Esophagus muscularis mucosa (tissue), 4 donors: Measurements from ENCODE around the gene CBLB. TPM values are rescaled to one million over a fixed set of nuclear protein-coding genes. Genes with fewer than 3 reads are reported as not detected.

Source experiments
- DNase-seq: peaks from one replicate; pipeline ENCODE4 v3.0.0-alpha.2; 2017; ENCODE audit errors: extremely low spot score
- H3K27ac ChIP-seq, 4 donors: fragments of 200-600 bp; sonication (generic); replicated peaks in 1 of 4; 1 replicate in 3 of 4; 2 replicates in 1 of 4; pipeline ENCODE4 v1.5.1; 2016 to 2019; ENCODE audit warnings: mild to moderate bottlenecking in 1 of 4
- H3K27me3 ChIP-seq, 4 donors: fragments of 200-600 bp; sonication (generic); one replicate each; pipeline versions ENCODE4 v1.5.1 to v1.6.0; 2016 to 2019
- H3K36me3 ChIP-seq, 4 donors: fragments of 200-600 bp; sonication (generic); one replicate each; pipeline ENCODE4 v1.5.1; 2016 to 2019
- H3K4me1 ChIP-seq, 4 donors: fragments of 200-600 bp; sonication (generic); one replicate each; pipeline ENCODE4 v1.5.1; 2016 to 2019
- H3K4me3 ChIP-seq, 4 donors: fragments of 200-600 bp; sonication (generic); 1 replicate in 2 of 4; 2 replicates in 2 of 4; pipeline ENCODE4 v1.5.1; 2016 to 2019; ENCODE audit warnings: mild to moderate bottlenecking in 4 of 4, moderate library complexity in 1 of 4
- H3K9me3 ChIP-seq, 4 donors: fragments of 200-600 bp; sonication (generic); 1 replicate in 3 of 4; 2 replicates in 1 of 4; pipeline ENCODE4 v1.5.1; 2016 to 2019
- EP300 ChIP-seq: sonication (generic); formaldehyde crosslinking; IDR thresholded peaks from one replicate; pipeline ENCODE4 v1.6.1; 2017; ENCODE audit warnings: antibody characterized with exemption
- POLR2A ChIP-seq: fragments of 450-650 bp; IDR thresholded peaks from one replicate; pipeline ENCODE4 v1.6.1; 2017; ENCODE audit warnings: antibody characterized with exemption, moderate library complexity, mild to moderate bottlenecking, low read depth
- POLR2AphosphoS5 ChIP-seq, 2 donors: sonication (generic); formaldehyde crosslinking; IDR thresholded peaks; one replicate each; pipeline ENCODE4 v1.6.1; 2017; ENCODE audit warnings: antibody characterized with exemption in 2 of 2
- WGBS: methylation state at CpG from one replicate; pipeline ENCODE4 v1.1.5; 2018; 5-methylcytosine and 5-hydroxymethylcytosine counted together
- intact Hi-C: fragments of 100-400 bp; cut with DNase I; formaldehyde crosslinking; loops from one replicate; pipeline ENCODE4 v1.15.1; 2023
- total RNA-seq, 4 donors: library from RNA; depleted of rRNA; stranded (reverse); fragments of >200 nt; gene quantifications; one replicate each; pipeline versions ENCODE4 v1.1.0 to v1.2.1, GENCODE V29; 2016
- TF ChIP-seq, protein P1 (sequence below), 3 experiments: fragments of 200-600 bp in 2 of 3; fragments of 450-650 bp in 1 of 3; sonication (generic) in 2 of 3; IDR thresholded peaks; one replicate each; pipeline ENCODE4 v1.5.1; 2017 to 2019; ENCODE audit warnings: antibody characterized with exemption in 3 of 3, mild to moderate bottlenecking in 2 of 3, moderate library complexity in 1 of 3

The CBLB gene
- total RNA-seq, 4 donors from 2014 or later: 20.7 to 35.7 (median 26.2) TPM

DNA sequence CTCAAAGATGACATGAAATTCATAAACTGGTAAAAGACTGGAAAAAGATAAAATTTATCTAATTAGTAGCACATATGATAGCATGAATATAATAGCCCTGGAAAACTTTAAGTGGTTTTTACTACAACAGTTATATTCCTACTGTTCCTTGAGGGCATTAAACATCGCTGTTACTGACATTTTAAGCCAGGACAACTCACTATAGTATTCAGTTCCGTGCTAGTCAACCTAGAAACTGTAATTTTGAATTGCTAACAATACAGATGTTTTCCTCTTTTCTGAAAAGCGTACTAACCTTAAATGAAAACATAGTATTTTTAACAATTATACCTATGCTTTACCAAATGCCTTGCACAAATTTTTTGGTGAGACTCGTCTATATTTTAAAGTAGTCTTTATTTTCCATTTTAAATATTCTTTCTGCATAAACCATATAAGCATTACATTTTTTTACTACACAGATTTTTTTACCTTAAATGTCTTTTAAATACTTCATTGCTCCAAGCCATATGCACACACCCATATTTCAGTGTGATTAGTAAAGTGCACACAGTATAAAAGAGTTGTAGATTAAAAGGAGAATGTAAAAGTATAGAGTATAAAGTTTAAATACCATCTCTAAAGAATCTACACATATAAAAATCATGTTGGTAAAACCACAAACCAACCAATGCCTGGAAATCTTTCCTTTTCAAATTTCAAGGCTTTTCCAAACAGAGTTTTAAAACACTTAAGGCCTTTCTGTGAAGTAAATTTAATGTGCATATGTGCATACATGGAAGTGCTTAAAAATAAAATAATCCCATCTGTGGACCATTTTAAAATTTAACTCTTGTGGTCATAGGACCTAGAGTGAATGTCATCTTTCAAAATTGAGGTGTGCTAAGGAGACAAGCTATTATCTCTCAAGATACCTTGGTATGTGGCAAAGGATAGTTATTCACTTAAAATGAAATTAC is 20.1 kb upstream of the CBLB start:
- Histone ChIP-seq H3K27me3 (no peaks in the 10 kb centered on the region), H3K27ac (no peak overlapping the region), H3K4me1 (peaks cover 0 to 5% (median 0%) of the 10 kb centered on the region in 4 donors), H3K36me3 (no peaks in the 10 kb centered on the region), H3K4me3 (no peak overlapping the region), H3K9me3 (no peaks in the 10 kb centered on the region)
- TF ChIP-seq POLR2A: no peak
- no peak for TF ChIP-seq POLR2AphosphoS5 (IDR thresholded peaks at IDR 0.05)
- intact Hi-C loops: no loop called here
- DNase-seq: no peak
- 95% methylated on average over 4 of the region's 4 CpGs for WGBS

DNA sequence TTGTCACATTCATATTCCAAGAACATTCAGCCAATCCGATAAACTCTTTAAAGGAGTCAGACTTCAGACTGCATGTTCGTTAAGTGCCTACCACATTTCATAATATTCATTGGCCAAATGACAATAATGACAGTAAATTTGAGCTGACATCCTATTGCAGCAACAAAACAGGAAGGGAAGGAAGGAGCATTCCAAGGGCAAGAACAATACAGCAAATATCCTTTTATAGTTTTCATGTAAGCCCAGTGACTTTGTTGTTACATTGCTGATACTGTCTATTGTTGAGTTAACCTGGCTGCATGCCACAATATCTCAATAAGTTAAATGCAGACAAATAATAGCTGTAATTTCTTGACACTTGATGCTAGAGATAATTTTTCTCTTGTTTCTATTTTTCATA is 16.4 kb upstream of the CBLB start:
- H3K36me3 ChIP-seq: no peaks in the 10 kb centered on the region
- intact Hi-C loops: no loop called here
- WGBS: 69% methylated on average over 2 of the region's 2 CpGs
- H3K27me3 ChIP-seq: no peaks in the 10 kb centered on the region
- TF ChIP-seq POLR2A (no peak), POLR2AphosphoS5 (IDR thresholded peaks at IDR 0.05) (no peak), EP300 (no peak)
- TF ChIP-seq, protein P1, sequence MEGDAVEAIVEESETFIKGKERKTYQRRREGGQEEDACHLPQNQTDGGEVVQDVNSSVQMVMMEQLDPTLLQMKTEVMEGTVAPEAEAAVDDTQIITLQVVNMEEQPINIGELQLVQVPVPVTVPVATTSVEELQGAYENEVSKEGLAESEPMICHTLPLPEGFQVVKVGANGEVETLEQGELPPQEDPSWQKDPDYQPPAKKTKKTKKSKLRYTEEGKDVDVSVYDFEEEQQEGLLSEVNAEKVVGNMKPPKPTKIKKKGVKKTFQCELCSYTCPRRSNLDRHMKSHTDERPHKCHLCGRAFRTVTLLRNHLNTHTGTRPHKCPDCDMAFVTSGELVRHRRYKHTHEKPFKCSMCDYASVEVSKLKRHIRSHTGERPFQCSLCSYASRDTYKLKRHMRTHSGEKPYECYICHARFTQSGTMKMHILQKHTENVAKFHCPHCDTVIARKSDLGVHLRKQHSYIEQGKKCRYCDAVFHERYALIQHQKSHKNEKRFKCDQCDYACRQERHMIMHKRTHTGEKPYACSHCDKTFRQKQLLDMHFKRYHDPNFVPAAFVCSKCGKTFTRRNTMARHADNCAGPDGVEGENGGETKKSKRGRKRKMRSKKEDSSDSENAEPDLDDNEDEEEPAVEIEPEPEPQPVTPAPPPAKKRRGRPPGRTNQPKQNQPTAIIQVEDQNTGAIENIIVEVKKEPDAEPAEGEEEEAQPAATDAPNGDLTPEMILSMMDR (IDR thresholded peaks at IDR 0.05): no peak
- no peak overlapping the region for H3K27ac ChIP-seq
- no peaks in the 10 kb centered on the region for H3K9me3 ChIP-seq
- no peak overlapping the region for H3K4me3 ChIP-seq
- peaks cover 0 to 11% (median 3%) of the 10 kb centered on the region in 4 donors for H3K4me1 ChIP-seq
- DNase-seq: no peak

DNA sequence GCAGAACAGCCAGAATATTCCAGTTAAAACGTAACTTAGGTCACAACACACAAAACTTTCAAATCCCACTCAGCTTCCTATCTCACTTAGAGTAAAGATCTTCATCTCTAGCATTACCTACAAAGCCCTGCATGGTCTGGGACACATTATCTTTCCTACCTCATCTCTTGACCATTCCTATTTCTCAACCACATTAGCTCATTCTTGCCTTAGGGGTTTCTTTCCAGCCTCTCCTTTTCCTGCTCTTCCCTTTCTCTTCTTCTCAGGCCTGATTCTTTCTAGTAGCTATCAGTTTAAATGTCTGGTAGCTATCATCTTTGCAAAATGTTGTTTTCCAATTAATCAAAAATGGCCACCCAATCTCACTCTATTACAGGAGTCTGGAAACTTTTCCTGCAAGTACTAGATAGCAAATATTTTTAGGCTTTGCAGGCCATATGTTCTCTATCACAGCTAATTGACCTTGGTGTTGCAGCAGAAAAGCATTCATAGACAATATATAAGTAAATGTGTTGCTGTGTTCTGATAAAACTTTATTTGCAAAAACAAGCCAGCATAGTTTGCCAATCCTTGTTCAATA is 15.1 kb upstream of the CBLB start:
- intact Hi-C loops: no loop called here
- no peaks in the 10 kb centered on the region for H3K27me3 ChIP-seq
- WGBS: 93% methylated on average over 1 of the region's 1 CpG
- DNase-seq: no peak
- H3K4me3 ChIP-seq: no peak overlapping the region
- H3K36me3 ChIP-seq: no peaks in the 10 kb centered on the region
- H3K4me1 ChIP-seq: peaks cover 0 to 11% (median 3%) of the 10 kb centered on the region in 4 donors
- no peak overlapping the region for H3K27ac ChIP-seq
- TF ChIP-seq, protein P1 (IDR thresholded peaks at IDR 0.05): no peak
- TF ChIP-seq POLR2AphosphoS5 (IDR thresholded peaks at IDR 0.05) (no peak), EP300 (no peak), POLR2A (no peak)
- H3K9me3 ChIP-seq: no peaks in the 10 kb centered on the region

DNA sequence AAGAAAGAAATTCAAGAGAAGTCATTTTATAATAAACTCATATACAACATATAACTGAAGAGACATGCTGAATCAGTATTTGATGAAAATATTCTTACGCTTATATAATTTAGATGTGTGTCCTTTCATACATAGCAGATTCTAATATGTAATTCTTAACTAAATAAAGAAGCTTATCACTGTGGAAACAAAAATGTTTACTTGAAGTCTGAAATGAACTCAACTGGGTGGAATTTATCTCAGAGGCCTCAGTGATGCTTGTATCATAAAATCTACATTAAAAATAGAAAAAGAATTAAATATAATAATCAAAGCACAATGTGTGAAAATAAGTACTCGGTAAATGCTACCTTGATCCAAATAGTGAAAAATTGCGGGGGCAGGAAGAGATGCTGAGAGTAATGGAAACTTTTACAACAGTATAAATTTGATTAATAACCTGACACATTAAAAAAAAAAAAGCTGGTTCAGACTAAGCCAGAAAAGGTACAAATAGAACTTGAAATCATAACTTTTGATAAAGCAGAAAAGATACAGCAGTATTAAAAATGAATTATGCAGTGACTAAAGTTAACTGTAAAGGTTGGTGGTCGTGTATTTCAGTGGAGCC is 12.0 kb upstream of the CBLB start:
- Histone ChIP-seq H3K4me3 (no peak overlapping the region), H3K27ac (no peak overlapping the region), H3K36me3 (no peaks in the 10 kb centered on the region), H3K27me3 (no peaks in the 10 kb centered on the region), H3K9me3 (no peaks in the 10 kb centered on the region), H3K4me1 (peaks cover 0 to 19% (median 14%) of the 10 kb centered on the region in 4 donors)
- no peak for DNase-seq
- intact Hi-C loops: no loop called here
- 48% methylated on average over 4 of the region's 4 CpGs for WGBS
- TF ChIP-seq, protein P1 (IDR thresholded peaks at IDR 0.05): no peak
- TF ChIP-seq POLR2AphosphoS5 (IDR thresholded peaks at IDR 0.05) (no peak), EP300 (no peak), POLR2A (no peak)

DNA sequence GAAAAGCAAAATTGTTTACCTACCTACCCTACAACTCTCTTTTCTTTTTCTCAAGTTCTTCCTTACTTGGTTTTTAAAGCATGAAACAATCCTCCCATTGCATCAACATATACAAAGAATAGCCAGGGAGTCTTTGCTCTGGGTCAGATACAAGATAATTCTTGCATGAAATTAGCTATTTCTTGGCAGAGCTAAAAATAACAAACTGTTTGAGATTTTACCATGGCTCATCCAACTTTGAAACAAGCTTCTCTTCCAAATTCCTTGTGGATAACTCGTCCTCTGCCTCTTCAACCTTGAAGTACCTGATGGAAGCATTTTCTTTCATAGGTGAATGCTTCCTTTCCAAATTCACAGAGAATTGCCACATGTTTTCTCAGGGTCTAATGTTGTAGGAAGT is 9.2 kb upstream of the CBLB start:
- H3K4me1 ChIP-seq: peaks cover 0 to 19% (median 11%) of the 10 kb centered on the region in 4 donors
- H3K36me3 ChIP-seq: no peaks in the 10 kb centered on the region
- 14% methylated on average over 1 of the region's 1 CpG for WGBS
- TF ChIP-seq, protein P1 (IDR thresholded peaks at IDR 0.05): no peak
- no peak overlapping the region for H3K4me3 ChIP-seq
- no peak for DNase-seq
- intact Hi-C loops: no loop called here
- H3K9me3 ChIP-seq: no peaks in the 10 kb centered on the region
- H3K27me3 ChIP-seq: no peaks in the 10 kb centered on the region
- no peak overlapping the region for H3K27ac ChIP-seq
